Mammary epithelial cell (primary cell): ENCODE data around the gene PLCH1.

ENCODE experiments used
- CTCF ChIP-seq, 2 donors: IDR thresholded peaks in 1 of 2; conservative IDR thresholded peaks in 1 of 2; 2 replicates each; pipeline ENCODE4 v1.5.1; 2011 to 2012; ENCODE audit warnings: inconsistent platforms in 2 of 2, low read length in 2 of 2, mild to moderate bottlenecking in 2 of 2, control low read depth in 1 of 2, low read depth in 1 of 2; ENCODE audit not compliant: insufficient read depth in 1 of 2; ENCODE audit errors: extremely low read depth in 1 of 2
- EZH2 ChIP-seq: IDR thresholded peaks from 2 replicates; pipeline ENCODE4 v1.6.1; 2012; ENCODE audit warnings: low read length, inconsistent platforms, borderline replicate concordance

DNA sequence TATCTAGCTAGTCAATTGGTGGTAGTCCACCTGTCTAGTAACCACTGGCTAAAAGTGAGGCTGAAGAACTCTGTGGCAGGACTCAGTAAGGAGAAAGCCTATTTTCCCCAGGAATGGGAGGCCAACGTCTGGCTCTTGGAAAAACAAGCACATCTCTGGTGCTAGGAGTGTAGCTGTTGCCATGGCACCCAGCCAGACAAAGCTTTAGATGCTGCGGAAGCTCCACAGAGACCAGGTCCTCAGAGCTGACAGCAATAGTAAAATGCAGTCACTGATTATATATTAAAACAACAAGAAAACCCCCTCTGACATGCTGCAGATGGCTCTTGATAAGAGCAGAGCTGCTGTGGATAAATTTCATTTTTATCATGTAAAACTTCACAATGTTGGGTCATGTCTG lies 326.5 kb downstream of the PLCH1 start:
- TF ChIP-seq CTCF (conservative IDR thresholded peaks at IDR 0.05 in 1 of 2, IDR thresholded peaks at IDR 0.05 in 1 of 2; ENCODE audit: extremely low read depth in 1 of 2, insufficient read depth in 1 of 2, low read depth in 1 of 2, low read length in 2 of 2): no peak
- TF ChIP-seq EZH2: no peak
